Osteoblast (primary cell): ENCODE measurements around the gene SLC10A1. TPM values are rescaled to one million over a fixed set of nuclear protein-coding genes. Genes with fewer than 3 reads are reported as not detected.

Source experiments
- DNase-seq: peaks from one replicate; pipeline ENCODE4 v3.0.0; 2011; ENCODE audit warnings: low spot score, mixed read lengths; ENCODE audit not compliant: insufficient read length; ENCODE audit errors: missing footprints
- H2AFZ ChIP-seq: 2 replicates; pipeline ENCODE4 v1.6.0; 2011; ENCODE audit warnings: mild to moderate bottlenecking, low read length
- H3K27ac ChIP-seq: 2 replicates; pipeline ENCODE4 v1.5.1; 2011; ENCODE audit warnings: mild to moderate bottlenecking, low read depth, low read length, moderate library complexity
- H3K27me3 ChIP-seq: 2 replicates; pipeline ENCODE4 v1.6.0; 2012; ENCODE audit warnings: mild to moderate bottlenecking, control low read depth, inconsistent platforms, low read length, moderate library complexity; ENCODE audit not compliant: insufficient read depth
- H3K36me3 ChIP-seq: 2 replicates; pipeline ENCODE4 v1.5.1; 2011; ENCODE audit warnings: mild to moderate bottlenecking, low read length, control low read depth, moderate library complexity; ENCODE audit not compliant: insufficient read depth
- H3K4me1 ChIP-seq: 2 replicates; pipeline ENCODE4 v1.5.1; 2011; ENCODE audit warnings: mild to moderate bottlenecking, low read length, control low read depth, moderate library complexity; ENCODE audit not compliant: insufficient read depth
- H3K4me2 ChIP-seq: 2 replicates; pipeline ENCODE4 v1.6.0; 2011; ENCODE audit warnings: mild to moderate bottlenecking, low read length; ENCODE audit not compliant: insufficient read depth
- H3K4me3 ChIP-seq: fragments of 200-600 bp; sonication (generic); 3 replicates; pipeline ENCODE4 v1.5.1; 2012; ENCODE audit warnings: mild to moderate bottlenecking, low read length, inconsistent platforms; ENCODE audit not compliant: insufficient read depth
- H3K79me2 ChIP-seq: 2 replicates; pipeline ENCODE4 v1.6.0; 2012; ENCODE audit warnings: mild to moderate bottlenecking, low read length, control low read depth, inconsistent platforms; ENCODE audit not compliant: insufficient read depth
- H3K9me3 ChIP-seq: 2 replicates; pipeline ENCODE4 v1.5.1; 2011; ENCODE audit warnings: low read depth, low read length, control low read depth
- H4K20me1 ChIP-seq: 2 replicates; pipeline ENCODE4 v1.6.0; 2012; ENCODE audit warnings: mild to moderate bottlenecking, low read length, control low read depth; ENCODE audit not compliant: insufficient read depth
- CTCF ChIP-seq: IDR thresholded peaks from 2 replicates; pipeline ENCODE4 v1.5.1; 2011; ENCODE audit warnings: mild to moderate bottlenecking, low read depth, low read length, moderate library complexity; ENCODE audit errors: extremely low read depth
- total RNA-seq: library from RNA; depleted of rRNA; stranded (reverse); fragments of >200 nt; gene quantifications from 2 replicates; pipeline ENCODE4 v1.2.3, GENCODE V29; 2012

The SLC10A1 gene
- total RNA-seq, 1 donor, result not detected

DNA sequence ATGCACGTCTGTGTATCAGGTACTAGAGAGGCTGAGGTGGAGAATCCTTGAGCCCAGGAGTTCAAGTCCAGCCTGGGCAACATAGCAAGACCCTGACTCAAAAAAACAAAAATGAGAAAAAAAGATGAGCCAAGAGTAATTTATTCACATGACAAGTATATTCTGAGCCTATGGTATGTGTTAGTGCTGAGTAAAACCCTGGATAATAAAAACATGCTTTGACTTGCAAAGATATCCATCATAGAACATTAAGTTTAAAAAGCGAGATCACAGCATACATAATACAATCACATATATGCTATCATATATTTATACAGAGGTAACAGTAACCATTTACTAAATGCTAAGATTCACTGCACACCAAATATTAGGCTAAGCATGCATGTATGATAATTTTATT lies 23.9 kb upstream of the SLC10A1 start:
- TF ChIP-seq CTCF, result no peak
- no peaks in the 10 kb centered on the region for H3K79me2 ChIP-seq
- H3K4me2 ChIP-seq, result no peak overlapping the region
- H2AFZ ChIP-seq, result no peak overlapping the region
- no peak overlapping the region for H3K27ac ChIP-seq
- H3K4me1 ChIP-seq, result no peaks in the 10 kb centered on the region
- DNase-seq, result no peak
- H3K27me3 ChIP-seq, result peaks cover 4% of the 10 kb centered on the region
- H3K36me3 ChIP-seq, result no peaks in the 10 kb centered on the region
- H3K9me3 ChIP-seq, result no peaks in the 10 kb centered on the region
- no peak overlapping the region for H3K4me3 ChIP-seq
- H4K20me1 ChIP-seq, result no peaks in the 10 kb centered on the region

DNA sequence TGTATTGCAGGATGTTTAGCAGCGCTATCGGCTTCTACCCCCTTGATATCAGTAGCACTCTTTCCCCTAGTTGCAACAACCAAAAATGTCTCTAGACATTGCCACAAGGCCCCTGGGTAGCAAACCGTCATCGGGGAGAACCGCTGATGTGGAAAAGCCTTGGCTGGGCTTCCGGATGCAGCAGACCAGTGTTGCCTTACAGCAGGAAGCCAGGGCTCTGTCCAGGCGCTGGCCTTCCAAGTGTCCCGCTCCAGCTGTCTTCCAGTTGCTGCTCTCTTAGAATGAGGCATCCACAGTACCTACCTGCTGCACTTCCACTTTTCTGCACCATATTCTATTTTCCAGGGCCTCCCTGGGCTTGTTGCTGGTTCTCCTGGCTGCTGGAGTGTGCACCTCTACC lies 22.6 kb upstream of the SLC10A1 start:
- H3K36me3 ChIP-seq, result no peaks in the 10 kb centered on the region
- no peak for TF ChIP-seq CTCF
- H3K4me1 ChIP-seq, result no peaks in the 10 kb centered on the region
- no peaks in the 10 kb centered on the region for H3K9me3 ChIP-seq
- no peak for DNase-seq
- no peak overlapping the region for H3K4me2 ChIP-seq
- no peaks in the 10 kb centered on the region for H3K79me2 ChIP-seq
- peaks cover 9% of the 10 kb centered on the region for H3K27me3 ChIP-seq
- no peaks in the 10 kb centered on the region for H4K20me1 ChIP-seq
- no peak overlapping the region for H3K4me3 ChIP-seq
- H3K27ac ChIP-seq, result no peak overlapping the region
- no peak overlapping the region for H2AFZ ChIP-seq

DNA sequence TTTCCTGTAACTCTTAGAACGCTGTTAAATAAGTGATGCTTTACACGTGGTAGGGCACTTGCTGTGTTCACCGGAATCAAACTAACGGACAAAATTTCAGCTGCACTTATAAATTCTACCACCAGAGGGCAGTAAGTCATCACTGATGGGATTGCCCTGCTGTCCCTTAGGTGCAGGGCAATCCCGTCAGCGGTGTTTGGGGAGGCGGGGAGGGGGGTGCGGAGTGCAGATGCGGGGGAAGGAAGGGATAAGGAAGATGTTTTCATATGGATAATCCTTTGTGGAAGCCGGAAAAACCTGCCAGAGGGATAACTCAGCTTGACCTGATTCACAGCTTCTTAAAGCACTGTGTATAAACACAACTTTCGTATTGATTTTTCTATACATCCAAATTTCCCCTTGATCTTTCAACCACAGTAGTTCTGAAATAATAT lies 21.7 kb upstream of the SLC10A1 start:
- H3K4me2 ChIP-seq, result no peak overlapping the region
- no peak overlapping the region for H2AFZ ChIP-seq
- peaks cover 12% of the 10 kb centered on the region for H3K27me3 ChIP-seq
- peak; percentile 87 for DNase-seq
- no peaks in the 10 kb centered on the region for H4K20me1 ChIP-seq
- no peaks in the 10 kb centered on the region for H3K36me3 ChIP-seq
- TF ChIP-seq CTCF, result peak; percentile 79
- no peak overlapping the region for H3K4me3 ChIP-seq
- H3K9me3 ChIP-seq, result no peaks in the 10 kb centered on the region
- no peak overlapping the region for H3K27ac ChIP-seq
- no peaks in the 10 kb centered on the region for H3K79me2 ChIP-seq
- no peaks in the 10 kb centered on the region for H3K4me1 ChIP-seq

GRCh38 chr14:69816216-69816615 lies 19.2 kb upstream of the SLC10A1 start:
- TF ChIP-seq CTCF, result no peak
- Histone ChIP-seq H3K4me1 (no peaks in the 10 kb centered on the region), H3K27me3 (peaks cover 17% of the 10 kb centered on the region), H3K4me2 (no peak overlapping the region), H3K36me3 (no peaks in the 10 kb centered on the region), H4K20me1 (no peaks in the 10 kb centered on the region), H2AFZ (no peak overlapping the region), H3K79me2 (no peaks in the 10 kb centered on the region), H3K4me3 (no peak overlapping the region), H3K9me3 (no peaks in the 10 kb centered on the region), H3K27ac (no peak overlapping the region)
- DNase-seq, result no peak
